Measurements from ENCODE around the gene ZNF32.
"Not testable (repeated sequence)": the region's sequence is repeated elsewhere in the genome, so short reads cannot be mapped to it uniquely, and the experiment has no call there.

ZNF32 gene

GRCh38 chr10:43640603-43641002 lies 8.1 kb downstream of the ZNF32 start:
- FAIRE-seq (no peak), DNase-seq (ENCODE audit: insufficient read length, low spot score) (no peak)

DNA sequence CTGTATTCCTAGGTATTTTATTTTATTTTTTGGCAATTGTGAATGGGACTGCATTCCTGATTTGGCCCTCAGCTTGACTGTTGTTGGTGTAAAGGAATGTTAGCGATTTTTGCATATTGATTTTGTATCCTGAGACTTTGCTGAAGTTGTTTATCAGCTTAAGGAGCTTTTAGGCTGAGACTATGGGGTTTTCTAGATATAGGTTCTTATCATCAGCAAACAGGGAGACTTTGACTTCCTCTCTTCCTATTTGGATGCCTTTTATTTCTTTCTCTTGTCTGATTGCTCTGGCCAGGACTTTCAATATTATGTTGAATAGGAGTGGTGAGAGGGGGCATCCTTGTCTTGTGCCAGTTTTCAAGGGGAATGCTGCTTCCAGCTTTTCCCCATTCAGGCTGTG lies 12.9 kb downstream of the ZNF32 start:
- FAIRE-seq; DNase-seq (ENCODE audit: insufficient read length, low spot score): not testable (repeated sequence)

- no peak for FAIRE-seq
- no peak for DNase-seq (ENCODE audit: insufficient read length, low spot score)
Measured at GRCh38 chr10:43628956-43629355, 19.7 kb downstream of the ZNF32 start.

GRCh38 chr10:43627942-43628341 lies 20.7 kb downstream of the ZNF32 start:
- DNase-seq (ENCODE audit: insufficient read length, low spot score) (no peak), FAIRE-seq (no peak)

- DNase-seq (ENCODE audit: insufficient read length, low spot score), result no peak
- no peak for FAIRE-seq
Measured at GRCh38 chr10:43623351-43623750, 25.3 kb downstream of the ZNF32 start.

DNA sequence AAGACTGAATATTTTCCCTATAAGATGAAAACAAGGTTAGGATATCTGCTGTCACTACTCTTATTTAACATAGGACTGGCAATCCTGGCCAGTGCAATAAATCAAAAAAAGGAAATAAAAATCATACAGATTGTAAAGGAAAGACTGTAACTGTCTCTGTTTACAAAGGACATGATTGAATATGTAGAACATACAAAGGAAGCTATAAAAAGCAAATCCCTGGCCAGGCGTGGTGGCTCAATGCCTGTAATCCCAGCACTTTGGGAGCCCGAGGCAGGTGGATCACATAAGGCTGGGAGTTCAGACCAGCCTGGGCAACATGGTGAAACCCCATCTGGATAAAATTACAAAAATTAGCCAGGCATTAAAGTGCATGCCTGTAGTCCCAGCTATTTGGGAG lies 26.6 kb downstream of the ZNF32 start:
- no peak for FAIRE-seq

DNA sequence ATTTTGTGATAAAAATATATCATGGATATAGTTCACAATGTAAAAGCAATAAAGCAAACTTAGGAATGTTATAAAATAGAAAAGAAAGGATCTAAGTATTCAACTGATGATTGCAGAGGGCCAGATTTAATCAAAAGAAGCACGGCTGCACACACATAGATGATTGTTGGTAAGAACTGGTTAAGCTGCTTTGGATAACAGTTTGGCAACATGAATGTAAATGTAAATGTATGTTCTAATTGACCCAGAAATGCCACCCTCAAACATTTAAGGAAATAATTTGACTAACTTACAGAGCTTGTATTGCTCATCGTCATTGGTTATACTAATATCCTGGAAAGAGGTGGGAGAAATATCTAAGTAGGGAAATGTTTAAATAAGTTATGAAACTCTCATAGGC lies 29.3 kb downstream of the ZNF32 start:
- FAIRE-seq, result no peak

More for the DNA sequence above, 26.6 kb downstream of the ZNF32 start:
- no peak for DNase-seq (ENCODE audit: insufficient read length, low spot score)

GRCh38 chr10:43616697-43617370 lies 31.8 kb downstream of the ZNF32 start:
- DNase-seq (ENCODE audit: insufficient read length, low spot score) (no peak), FAIRE-seq (no peak)

More for the DNA sequence above, 29.3 kb downstream of the ZNF32 start:
- DNase-seq (ENCODE audit: insufficient read length, low spot score), result no peak

DNA sequence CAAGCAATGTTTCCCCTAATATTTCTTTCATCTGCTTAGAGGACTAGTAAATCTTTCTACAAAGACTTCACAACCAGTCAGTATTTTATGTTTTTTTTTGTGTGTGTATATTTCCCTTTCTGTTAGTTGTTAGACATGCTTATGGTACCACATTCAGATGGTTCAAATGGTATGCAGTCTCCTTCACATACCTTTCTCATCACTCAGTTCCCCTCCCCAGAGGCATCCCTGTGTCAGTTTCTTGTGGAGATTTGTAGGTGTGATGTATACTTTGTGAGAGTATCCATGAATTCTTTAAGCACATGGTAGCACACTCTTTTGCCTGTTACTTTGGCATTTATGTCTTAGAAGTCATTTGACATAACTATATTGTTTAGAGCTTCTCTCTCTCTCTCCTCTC lies 38.0 kb downstream of the ZNF32 start:
- DNase-seq (ENCODE audit: insufficient read length, low spot score) (no peak), FAIRE-seq (no peak)

- FAIRE-seq, result no peak
Measured at GRCh38 chr10:43607199-43607573, 41.5 kb downstream of the ZNF32 start.

GRCh38 chr10:43606323-43607198 lies 42.1 kb downstream of the ZNF32 start, which contains the start of gene ZNF485:
Gene ZNF485, plus strand, starts transcription at chr10:43606438. Its CDS starts 613 bp downstream, at chr10:43607051.
- FAIRE-seq (peak; percentile 76), DNase-seq (ENCODE audit: insufficient read length, low spot score) (peak; percentile 69)

More at GRCh38 chr10:43607199-43607573, 41.5 kb downstream of the ZNF32 start:
- no peak for DNase-seq (ENCODE audit: insufficient read length, low spot score)

GRCh38 chr10:43605850-43606322 lies 42.8 kb downstream of the ZNF32 start:
- FAIRE-seq (no peak), DNase-seq (ENCODE audit: insufficient read length, low spot score) (no peak)

GRCh38 chr10:43601576-43601975 lies 47.1 kb downstream of the ZNF32 start:
- not testable (repeated sequence) for FAIRE-seq; DNase-seq (ENCODE audit: insufficient read length, low spot score)

DNA sequence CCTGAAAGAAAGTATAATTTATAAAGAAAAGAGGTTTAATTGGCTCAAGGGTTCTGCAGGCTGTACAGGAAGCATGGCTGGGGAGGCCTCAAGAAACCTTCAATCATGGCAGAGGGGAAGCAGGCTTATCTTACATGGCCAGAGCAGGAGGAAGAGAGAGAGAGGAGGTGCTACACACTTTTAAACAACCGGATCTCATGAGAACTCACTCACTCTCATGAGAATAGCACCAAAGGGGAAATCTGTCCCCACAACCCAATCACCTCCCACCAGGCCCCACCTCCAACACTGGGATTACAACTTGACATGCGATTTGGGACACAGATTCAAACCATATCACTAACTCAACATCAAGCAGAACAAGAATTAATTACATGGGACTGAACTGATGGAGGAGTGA lies 49.3 kb downstream of the ZNF32 start:
- FAIRE-seq (no peak), DNase-seq (ENCODE audit: insufficient read length, low spot score) (no peak)

- FAIRE-seq (no peak), DNase-seq (ENCODE audit: insufficient read length, low spot score) (no peak)
Measured at GRCh38 chr10:43598446-43598845, 50.2 kb downstream of the ZNF32 start.

- FAIRE-seq, result no peak
- DNase-seq (ENCODE audit: insufficient read length, low spot score), result no peak
Measured at GRCh38 chr10:43596546-43596945, 52.1 kb downstream of the ZNF32 start.

GRCh38 chr10:43595739-43596298 lies 52.9 kb downstream of the ZNF32 start:
- peak; percentile 87 for FAIRE-seq
- DNase-seq (ENCODE audit: insufficient read length, low spot score), result no peak

- DNase-seq (ENCODE audit: insufficient read length, low spot score), result peak; percentile 41
- FAIRE-seq, result peak; percentile 94
Measured at GRCh38 chr10:43594944-43595589, 53.6 kb downstream of the ZNF32 start.

Measured in GM19239 (cell line).